Heart right ventricle (tissue), 16 donors: ENCODE data around the gene BNC2. TPM values are rescaled to one million over a fixed set of nuclear protein-coding genes. Genes with fewer than 3 reads are reported as not detected.

Experiments
- ATAC-seq, 8 donors: fragments of 200-7000 bp; cut with Tn5 transposase; one replicate each; pipeline ENCODE4 v1.9.1; 2020; ENCODE audit warnings: mild to moderate bottlenecking in 8 of 8, moderate library complexity in 8 of 8, moderate number of reproducible peaks in 1 of 8
- DNase-seq, 2 donors: peaks; one replicate each; pipeline ENCODE4 v3.0.0-alpha.2; 2020
- H3K27ac ChIP-seq, 10 donors: fragments of 200-600 bp; sonication (generic) in 2 of 10; one replicate each; pipeline versions ENCODE4 v1.5.0 to v1.8.0; 2020 to 2022; ENCODE audit warnings: mild to moderate bottlenecking in 3 of 10
- H3K27me3 ChIP-seq, 7 donors: fragments of 200-600 bp; one replicate each; pipeline ENCODE4 v1.8.0; 2021 to 2022; ENCODE audit warnings: mild to moderate bottlenecking in 2 of 7
- H3K36me3 ChIP-seq, 9 donors: fragments of 200-600 bp; sonication (generic) in 1 of 9; one replicate each; pipeline versions ENCODE4 v1.5.0 to v1.8.0; 2020 to 2022; ENCODE audit warnings: mild to moderate bottlenecking in 2 of 9
- H3K4me1 ChIP-seq, 9 donors: fragments of 200-600 bp; sonication (generic) in 1 of 9; one replicate each; pipeline versions ENCODE4 v1.5.0 to v1.8.0; 2020 to 2022; ENCODE audit warnings: mild to moderate bottlenecking in 4 of 9
- H3K4me3 ChIP-seq, 10 donors: fragments of 200-600 bp; sonication (generic) in 2 of 10; one replicate each; pipeline versions ENCODE4 v1.5.0 to v1.8.0; 2020 to 2022; ENCODE audit warnings: mild to moderate bottlenecking in 7 of 10, moderate library complexity in 2 of 10
- H3K9me3 ChIP-seq, 11 donors: fragments of 200-600 bp in 10 of 11; sonication (generic) in 2 of 11; one replicate each; pipeline versions ENCODE4 v1.5.0 to v1.8.0; 2013 to 2022; ENCODE audit warnings: mild to moderate bottlenecking in 2 of 11, control low read depth in 1 of 11, moderate library complexity in 1 of 11
- CTCF ChIP-seq, 9 donors: fragments of 200-600 bp; sonication (generic) in 2 of 9; IDR thresholded peaks; one replicate each; pipeline versions ENCODE4 v1.5.0 to v1.8.0; 2021 to 2022; ENCODE audit warnings: antibody characterized with exemption in 9 of 9, mild to moderate bottlenecking in 5 of 9, moderate library complexity in 1 of 9
- WGBS, 2 donors: extraction: QIAGEN DNeasy Blood & Tissue Kit; methylation state at CpG; one replicate each; pipeline ENCODE4 v1.1.7; 2013; ENCODE audit warnings: inconsistent platforms in 1 of 2; 5-methylcytosine and 5-hydroxymethylcytosine counted together
- intact Hi-C, 10 donors: fragments of 100-400 bp; cut with DNase I; formaldehyde crosslinking; loops; one replicate each; pipeline versions ENCODE4 v1.11.1 to v1.14.2; 2022
- polyA plus RNA-seq, 2 donors: library from polyadenylated mRNA; stranded (reverse); fragments of 200-250 nt; gene quantifications; one replicate each; pipeline ENCODE4 v1.2.3, GENCODE V29; 2013
- total RNA-seq, 10 donors: library from RNA; stranded (reverse); fragmentation: NEBNext Ultra II Directional in 3 of 10; extraction: Animal tissue kit (Norgen Biotek cat#: 25700) in 3 of 10; gene quantifications; one replicate each; pipeline versions ENCODE4 v1.2.1 to v1.2.4, GENCODE V29; 2021 to 2023
- donor health status: Arrhythmogenic right ventricular cardiomyopathy.
- donor health status: ischemic (EF 13 %, LVEDD 7.1; RV severe dilation, severe dysfunction).
- donor health status: healthy with polysubstance abuse.
- donor health status: DM: no; HTN: yes; CAD: no.
- donor health status: DM: no; HTN: no; CAD: no.
- donor health status: ischemic (EF 25% LVEDD 6.9; RV normal size, moderate dysfunction).
- donor health status: ischemic (EF 25% LVEDD 5.7; RV mildly dilated, moderate dysfunction).
- donor health status: healthy.
- donor health status: DM: yes; HTN: yes; CAD: no.
- donor health status: Ischemic cardiomyopathy.
- donor health status: ischemic (EF 35%, LVEDD 5.7; RV mildly dilated, moderate dysfunction).
- donor health status: nonischemic (EF 11% LVEDD 7.7; RV severe dilation, severe dysfunction).
- donor health status: DM: yes; HTN: yes; CAD: no.
- donor health status: PGD.
- donor health status: ischemic (EF 29% LVEDD 5.4; RV normal size, mild dysfunction).
- donor health status: nonischemic (EF 23%, LVEDD 6.1; RV moderate dilation, normal function).

The BNC2 gene
- total and polyA plus RNA-seq, 12 donors: 0.49 to 7.3 (median 3.2) TPM

GRCh38 chr9:16532681-16533450, 337.6 kb downstream of the BNC2 start:
- intact Hi-C loops: no loop called here
- 50 to 64% methylated on average over 2 of the region's 2 CpGs for whole genome bisulfite sequencing, 2 donors
- DNase-seq: no peak

GRCh38 chr9:16532272-16532671, 338.2 kb downstream of the BNC2 start:
- 89 to 95% methylated on average over 3 of the region's 3 CpGs for WGBS, 2 donors

More at GRCh38 chr9:16532681-16533450, 337.6 kb downstream of the BNC2 start:
- Histone ChIP-seq H3K27ac (no peak overlapping the region), H3K27me3 (peaks cover 0 to 6% (median 0%) of the 10 kb centered on the region in 7 donors), H3K9me3 (no peaks in the 10 kb centered on the region), H3K36me3 (no peaks in the 10 kb centered on the region), H3K4me1 (no peaks in the 10 kb centered on the region), H3K4me3 (no peak overlapping the region)
- TF ChIP-seq CTCF (IDR thresholded peaks at IDR 0.05): no peak
- no peak for ATAC-seq

GRCh38 chr9:16530669-16531642, 339.5 kb downstream of the BNC2 start:
- ATAC-seq: no peak
- intact Hi-C loops: no loop called here
- Histone ChIP-seq H3K27ac (no peak overlapping the region), H3K27me3 (peaks cover 0 to 6% (median 0%) of the 10 kb centered on the region in 7 donors), H3K9me3 (no peaks in the 10 kb centered on the region), H3K4me3 (no peak overlapping the region), H3K36me3 (no peaks in the 10 kb centered on the region), H3K4me1 (no peaks in the 10 kb centered on the region)
- WGBS, 2 donors: 65 to 70% methylated on average over 13 of the region's 13 CpGs
- DNase-seq: no peak
- TF ChIP-seq CTCF (IDR thresholded peaks at IDR 0.05): no peak

More at GRCh38 chr9:16532272-16532671, 338.2 kb downstream of the BNC2 start:
- TF ChIP-seq CTCF (IDR thresholded peaks at IDR 0.05): no peak
- Histone ChIP-seq H3K36me3 (no peaks in the 10 kb centered on the region), H3K4me1 (no peaks in the 10 kb centered on the region), H3K27ac (no peak overlapping the region), H3K9me3 (no peaks in the 10 kb centered on the region), H3K4me3 (no peak overlapping the region), H3K27me3 (peaks cover 0 to 6% (median 0%) of the 10 kb centered on the region in 7 donors)
- DNase-seq (no peak), ATAC-seq (no peak)
- intact Hi-C loops: no loop called here

- peaks cover 0 to 6% (median 3%) of the 10 kb centered on the region in 9 donors for H3K4me1 ChIP-seq
- ATAC-seq (no peak), DNase-seq (no peak)
- H3K36me3 ChIP-seq: no peaks in the 10 kb centered on the region
- no peak overlapping the region for H3K27ac ChIP-seq
- TF ChIP-seq CTCF (IDR thresholded peaks at IDR 0.05): no peak
- WGBS, 2 donors: 88 to 90% methylated on average over 9 of the region's 9 CpGs
- no peaks in the 10 kb centered on the region for H3K9me3 ChIP-seq
- H3K4me3 ChIP-seq: no peak overlapping the region
- H3K27me3 ChIP-seq: peaks cover 0 to 6% (median 0%) of the 10 kb centered on the region in 7 donors
- intact Hi-C loops: no loop called here
Measured at GRCh38 chr9:16527573-16527972, 342.9 kb downstream of the BNC2 start.
